SKM-1 treated with dmso at 0.1 percent for 144 hours (cell line): ENCODE data around the gene RPS2.

Experiments
- DNase-seq: peaks from one replicate; lab custom pipeline; 2025; ENCODE audit not compliant: unreplicated experiment; lab: John Stamatoyannopoulos, UW

The RPS2 gene

GRCh38 chr16:1999866-2000514, 35.4 kb upstream of the RPS2 start:
- no peak for DNase-seq

GRCh38 chr16:1998852-1999801, 34.5 kb upstream of the RPS2 start:
- no peak for DNase-seq

- no peak for DNase-seq
These were observed 33.8 kb upstream of the RPS2 start for GRCh38 chr16:1998360-1998835.

- DNase-seq = no peak
These were observed 33.1 kb upstream of the RPS2 start for GRCh38 chr16:1997494-1998359.

DNA sequence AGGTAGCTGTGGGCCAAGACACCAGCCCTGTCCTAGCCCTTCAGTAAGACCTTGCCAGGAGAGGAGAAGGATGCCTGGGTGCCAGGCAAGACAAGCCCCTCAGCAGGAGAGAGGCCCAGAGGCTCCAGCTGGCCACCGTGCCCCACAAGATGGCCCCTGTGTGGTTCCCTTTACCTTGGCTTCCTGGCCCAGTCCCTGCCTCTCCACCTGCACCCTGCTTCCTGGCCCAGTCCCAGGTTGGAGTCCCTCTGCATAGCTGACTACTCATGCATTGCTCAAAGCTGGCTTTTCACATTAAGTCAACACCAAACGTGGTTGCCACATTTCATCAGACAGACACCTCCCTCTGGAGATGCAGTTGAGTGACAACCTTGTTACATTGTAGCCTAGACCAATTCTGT, 29.1 kb upstream of the RPS2 start:
- no peak for DNase-seq

- no peak for DNase-seq
These were observed 28.2 kb upstream of the RPS2 start for GRCh38 chr16:1992704-1993317.

DNA sequence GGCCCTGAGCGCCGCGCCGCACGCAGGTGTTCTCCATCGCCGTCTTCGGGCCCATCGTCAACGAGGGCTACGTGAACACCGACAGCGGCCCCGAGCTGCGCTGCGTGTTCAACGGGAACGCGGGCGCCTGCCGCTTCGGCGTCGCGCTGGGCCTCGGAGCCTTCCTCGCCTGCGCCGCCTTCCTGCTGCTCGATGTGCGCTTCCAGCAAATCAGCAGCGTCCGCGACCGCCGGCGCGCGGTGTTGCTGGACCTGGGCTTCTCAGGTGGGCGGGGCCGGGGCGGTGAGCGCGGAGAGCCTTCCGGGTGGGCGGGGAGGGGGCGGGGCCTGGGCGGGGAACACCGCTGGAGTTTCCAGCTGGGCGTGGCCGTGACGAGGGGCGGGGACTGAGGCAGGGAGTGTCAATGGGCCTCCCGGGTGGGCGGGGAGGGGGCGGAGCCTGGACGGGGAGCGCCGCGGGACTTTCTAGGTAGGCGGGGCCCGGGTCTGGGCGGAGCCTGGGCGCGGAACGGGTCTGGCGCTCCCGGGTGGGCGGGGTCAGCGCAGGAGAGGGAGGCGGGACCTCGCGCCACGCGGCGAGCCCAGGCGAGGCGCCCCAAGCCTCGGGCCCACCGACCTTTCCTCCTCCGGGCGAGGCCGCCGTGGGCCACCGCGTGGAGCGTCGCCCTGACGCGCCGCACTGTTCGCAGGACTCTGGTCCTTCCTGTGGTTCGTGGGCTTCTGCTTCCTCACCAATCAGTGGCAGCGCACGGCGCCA, 27.5 kb upstream of the RPS2 start:
- peak; percentile 81 for DNase-seq

GRCh38 chr16:1991588-1991947, 26.9 kb upstream of the RPS2 start:
- DNase-seq = no peak

GRCh38 chr16:1991135-1991551, 26.5 kb upstream of the RPS2 start:
- DNase-seq = no peak

- DNase-seq = no peak
These were observed 25.9 kb upstream of the RPS2 start for GRCh38 chr16:1990351-1991134.

DNA sequence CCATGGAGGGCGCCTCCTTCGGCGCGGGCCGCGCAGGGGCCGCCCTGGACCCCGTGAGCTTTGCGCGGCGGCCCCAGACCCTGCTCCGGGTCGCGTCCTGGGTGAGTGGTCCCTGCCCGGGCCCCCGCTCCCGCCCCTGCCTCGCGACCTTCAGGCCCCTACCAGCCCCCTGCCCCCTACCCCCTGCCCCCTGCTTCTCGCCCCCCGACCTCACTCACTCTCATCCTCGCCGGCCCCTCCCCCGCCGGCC, 25.4 kb upstream of the RPS2 start:
- DNase-seq = no peak

GRCh38 chr16:1989209-1990100, 24.8 kb upstream of the RPS2 start, which contains the start of gene SYNGR3:
Gene SYNGR3, plus strand, starts transcription at chr16:1989970. Its CDS starts 133 bp downstream, at chr16:1990103.
- no peak for DNase-seq

- DNase-seq = no peak
These were observed 22.6 kb upstream of the RPS2 start for GRCh38 chr16:1987198-1987597.

DNA sequence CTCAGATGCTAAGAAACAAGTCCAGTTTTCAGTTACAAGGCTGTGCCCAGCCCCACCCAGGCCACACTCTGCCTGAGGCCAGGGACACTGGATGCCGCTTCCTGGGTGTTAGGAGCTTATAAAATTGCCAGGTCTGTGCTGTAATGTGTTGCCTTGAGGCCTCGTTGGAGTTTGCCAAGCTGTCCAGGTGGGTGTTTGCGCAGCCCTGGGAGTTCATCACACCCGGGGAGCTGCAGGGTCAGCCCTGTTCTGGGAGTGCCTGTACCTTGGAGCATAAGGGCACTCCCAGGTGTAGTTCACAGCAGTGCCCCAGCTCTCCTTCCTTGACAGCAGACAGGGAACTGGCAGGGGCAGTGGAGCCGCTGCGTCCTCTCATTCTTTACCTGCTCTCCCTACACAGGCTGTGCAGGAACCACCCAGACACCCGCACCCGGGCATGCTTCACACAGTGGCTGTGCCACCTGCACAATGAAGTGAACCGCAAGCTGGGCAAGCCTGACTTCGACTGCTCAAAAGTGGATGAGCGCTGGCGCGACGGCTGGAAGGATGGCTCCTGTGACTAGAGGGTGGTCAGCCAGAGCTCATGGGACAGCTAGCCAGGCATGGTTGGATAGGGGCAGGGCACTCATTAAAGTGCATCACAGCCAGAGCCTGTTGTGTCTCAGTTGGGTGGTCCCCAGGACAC, 21.0 kb upstream of the RPS2 start:
- DNase-seq = no peak

DNA sequence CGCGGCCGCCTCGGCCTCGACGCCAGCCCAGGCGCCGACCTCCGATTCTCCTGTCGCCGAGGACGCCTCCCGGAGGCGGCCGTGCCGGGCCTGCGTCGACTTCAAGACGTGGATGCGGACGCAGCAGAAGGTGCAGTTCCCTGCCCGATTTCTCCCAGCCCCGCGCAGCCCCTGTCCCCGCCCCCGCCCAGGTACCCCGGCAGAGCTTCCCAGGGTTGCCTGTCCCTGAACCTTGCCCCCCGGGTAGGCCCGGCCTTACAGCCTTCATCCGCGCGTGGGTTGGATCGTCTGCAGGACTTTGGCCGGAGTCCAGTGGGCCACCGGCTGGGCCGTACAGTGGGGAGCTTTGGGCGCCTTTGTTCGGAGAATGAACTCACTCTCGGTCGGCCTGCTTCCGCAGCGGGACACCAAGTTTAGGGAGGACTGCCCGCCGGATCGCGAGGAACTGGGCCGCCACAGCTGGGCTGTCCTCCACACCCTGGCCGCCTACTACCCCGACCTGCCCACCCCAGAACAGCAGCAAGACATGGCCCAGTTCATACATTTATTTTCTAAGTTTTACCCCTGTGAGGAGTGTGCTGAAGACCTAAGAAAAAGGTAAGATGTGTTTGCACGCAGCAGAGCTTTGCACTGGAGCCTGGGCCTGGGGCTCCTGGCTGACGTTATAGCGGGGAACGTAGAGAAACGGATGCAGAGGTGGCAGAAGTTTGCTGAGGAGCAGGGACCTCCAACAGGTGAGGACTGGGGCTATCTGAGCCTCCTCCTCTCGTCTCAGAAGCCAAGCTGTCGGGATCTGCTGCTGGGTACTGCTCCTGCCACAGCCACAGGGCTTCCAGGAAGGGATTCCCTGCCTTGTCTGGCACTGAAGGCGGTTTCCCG, 20.0 kb upstream of the RPS2 start:
- no peak for DNase-seq

DNA sequence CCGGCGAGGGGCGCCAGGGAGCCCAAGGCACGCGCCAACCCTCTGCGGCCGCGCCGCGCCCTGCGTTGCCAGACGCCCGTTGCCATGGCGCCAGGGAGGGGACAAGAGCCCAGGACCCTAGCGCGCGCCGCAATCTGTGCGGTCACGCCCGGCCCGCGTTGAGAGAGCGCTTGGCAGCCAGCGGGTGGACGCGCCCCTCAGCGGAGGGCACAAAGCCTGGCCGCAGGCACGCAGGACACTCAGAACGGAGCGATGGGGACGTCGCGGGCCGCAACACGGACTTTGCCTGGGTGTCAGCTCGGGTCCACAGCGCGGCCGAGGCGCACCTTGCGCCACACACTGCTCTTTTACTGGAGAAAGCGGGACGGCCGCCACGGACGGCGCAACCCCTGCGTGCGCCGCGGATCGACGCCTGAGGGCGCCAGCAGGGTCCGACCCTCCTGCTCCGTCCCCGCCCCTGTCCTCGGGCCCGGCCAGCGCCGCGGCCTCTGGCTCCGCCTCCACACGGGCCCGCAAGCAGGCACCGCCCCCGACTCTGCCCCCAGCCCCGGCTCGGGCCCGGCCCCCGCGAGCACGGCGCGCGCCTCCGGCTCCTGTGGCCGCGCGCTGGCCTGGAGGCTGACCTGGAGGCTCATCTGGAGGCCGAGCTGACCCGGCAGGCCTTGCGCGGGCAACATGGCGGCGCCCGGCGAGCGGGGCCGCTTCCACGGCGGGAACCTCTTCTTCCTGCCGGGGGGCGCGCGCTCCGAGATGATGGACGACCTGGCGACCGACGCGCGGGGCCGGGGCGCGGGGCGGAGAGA, 19.1 kb upstream of the RPS2 start, which contains the start of gene GFER:
Gene GFER, plus strand, starts transcription at position 650 of the 803 bp plus-strand sequence. Its CDS starts 26 bp downstream, at position 676.
- peak; percentile 89 for DNase-seq
